SU-DHL-6 (cell line): Measurements from ENCODE around the gene STRN.

Source experiments
- H2AFZ ChIP-seq: fragments of 200-600 bp; sonication (generic); 2 replicates; pipeline ENCODE4 v1.6.1; 2014; ENCODE audit warnings: low read depth, mild to moderate bottlenecking, moderate library complexity, mixed read lengths, antibody characterized with exemption, low read length; ENCODE audit not compliant: severe bottlenecking
- H3F3A ChIP-seq: fragments of 200-600 bp; shearing (Covaris generic); 2 replicates; pipeline ENCODE4 v1.6.0; 2016; ENCODE audit warnings: antibody characterized with exemption, mild to moderate bottlenecking; ENCODE audit not compliant: insufficient read depth
- H3K27ac ChIP-seq: fragments of 200-600 bp; sonication (generic); 2 replicates; pipeline ENCODE4 v1.5.1; 2016; ENCODE audit warnings: low read depth, mild to moderate bottlenecking, low read length, moderate library complexity, mixed read lengths
- H3K27me3 ChIP-seq: fragments of 200-600 bp; sonication (generic), shearing (Covaris generic); 2 replicates; pipeline ENCODE4 v1.6.0; 2014; ENCODE audit warnings: mild to moderate bottlenecking, low read length
- H3K36me3 ChIP-seq: fragments of 200-600 bp; sonication (generic); 2 replicates; pipeline ENCODE4 v1.6.1; 2014; ENCODE audit warnings: mild to moderate bottlenecking, low read length, mixed read lengths
- H3K4me2 ChIP-seq: fragments of 300-600, 200-600 bp; shearing (Covaris generic), sonication (generic); 2 replicates; pipeline ENCODE4 v1.6.0; 2014; ENCODE audit warnings: low read length, low read depth, mild to moderate bottlenecking; ENCODE audit not compliant: poor library complexity, severe bottlenecking
- H3K4me3 ChIP-seq: fragments of 200-600 bp; sonication (generic); 2 replicates; pipeline ENCODE4 v1.5.1; 2014; ENCODE audit warnings: antibody characterized with exemption, low read length, mild to moderate bottlenecking, mixed read lengths; ENCODE audit not compliant: insufficient read depth, poor library complexity, severe bottlenecking
- H3K79me2 ChIP-seq: fragments of 200-600 bp; sonication (generic); 2 replicates; pipeline ENCODE4 v1.6.1; 2014; ENCODE audit warnings: mild to moderate bottlenecking, low read length, moderate library complexity; ENCODE audit not compliant: insufficient read depth
- H3K9ac ChIP-seq: fragments of 200-600 bp; sonication (generic); 2 replicates; pipeline ENCODE4 v1.7.0; 2014; ENCODE audit warnings: mild to moderate bottlenecking, low read length
- H3K9me2 ChIP-seq: fragments of 200-600 bp; sonication (generic); replicated peaks from 2 replicates; pipeline ENCODE4 v1.6.1; 2014; ENCODE audit warnings: low read length; ENCODE audit not compliant: insufficient read depth
- H3K9me3 ChIP-seq: fragments of 200-600 bp; sonication (generic); 2 replicates; pipeline ENCODE4 v1.6.1; 2014; ENCODE audit warnings: low read length, mixed read lengths; ENCODE audit not compliant: insufficient read depth
- H4K20me1 ChIP-seq: fragments of 200-600 bp; sonication (generic); 2 replicates; pipeline ENCODE4 v1.6.1; 2014; ENCODE audit warnings: low read depth, mild to moderate bottlenecking, antibody characterized with exemption, low read length, moderate library complexity, mixed read lengths
- CTCF ChIP-seq: fragments of 200-600 bp; sonication (generic); IDR thresholded peaks from one replicate; pipeline ENCODE4 v1.5.1; 2017; ENCODE audit warnings: antibody characterized with exemption, mild to moderate bottlenecking, low read length, moderate library complexity; ENCODE audit not compliant: insufficient read depth, poor library complexity, severe bottlenecking
- EZH2phosphoT487 ChIP-seq: fragments of 200-600 bp; sonication (generic), shearing (Covaris generic); conservative IDR thresholded peaks from 2 replicates; pipeline ENCODE4 v1.6.1; 2018; ENCODE audit warnings: mild to moderate bottlenecking, antibody characterized with exemption, low read length, moderate library complexity, mixed read lengths

STRN gene

GRCh38 chr2:36973320-36973719 lies 7.0 kb upstream of the STRN start:
- no peak for TF ChIP-seq EZH2phosphoT487
- TF ChIP-seq CTCF, result no peak
- H3K27me3 ChIP-seq, result no peaks in the 10 kb centered on the region
- H2AFZ ChIP-seq, result no peak overlapping the region

GRCh38 chr2:36971990-36972389 lies 5.7 kb upstream of the STRN start:
- Histone ChIP-seq H3K27me3 (no peaks in the 10 kb centered on the region), H3F3A (no peaks in the 10 kb centered on the region), H3K9me3 (no peaks in the 10 kb centered on the region), H3K79me2 (no peaks in the 10 kb centered on the region), H3K27ac (no peak overlapping the region), H3K9ac (no peak overlapping the region), H3K4me3 (no peak overlapping the region), H4K20me1 (no peaks in the 10 kb centered on the region), H3K36me3 (no peaks in the 10 kb centered on the region), H2AFZ (no peak overlapping the region), H3K4me2 (no peak overlapping the region), H3K9me2 (no peaks in the 10 kb centered on the region)
- TF ChIP-seq EZH2phosphoT487 (no peak), CTCF (no peak)

More at GRCh38 chr2:36973320-36973719, 7.0 kb upstream of the STRN start:
- Histone ChIP-seq H3K9me2 (no peaks in the 10 kb centered on the region), H3K36me3 (no peaks in the 10 kb centered on the region), H4K20me1 (no peaks in the 10 kb centered on the region), H3K9ac (no peak overlapping the region), H3K79me2 (no peaks in the 10 kb centered on the region), H3K27ac (no peak overlapping the region), H3K4me3 (no peak overlapping the region), H3F3A (no peaks in the 10 kb centered on the region), H3K4me2 (no peak overlapping the region), H3K9me3 (no peaks in the 10 kb centered on the region)

GRCh38 chr2:36967236-36967876 lies 1.0 kb upstream of the STRN start:
- Histone ChIP-seq H3K27ac (peak overlapping the region; percentile 57), H3K27me3 (no peaks in the 10 kb centered on the region), H3K4me2 (peak overlapping the region; percentile 80), H3K36me3 (no peaks in the 10 kb centered on the region), H3K9me2 (no peaks in the 10 kb centered on the region), H3K79me2 (peaks cover 36% of the 10 kb centered on the region), H3K9ac (peak overlapping the region; percentile 97), H4K20me1 (no peaks in the 10 kb centered on the region), H3K4me3 (peak overlapping the region; percentile 56), H2AFZ (peak overlapping the region; percentile 86), H3F3A (no peaks in the 10 kb centered on the region), H3K9me3 (no peaks in the 10 kb centered on the region)
- no peak for TF ChIP-seq CTCF
- TF ChIP-seq EZH2phosphoT487, result no peak
